Gastrocnemius medialis (tissue), 4 donors: ENCODE measurements around the gene BIRC2.
"Not testable (repeated sequence)": the region's sequence is repeated elsewhere in the genome, so short reads cannot be mapped to it uniquely, and the experiment has no call there.

Experiments used
- CTCF ChIP-seq, 5 experiments: fragments of 450-650 bp in 3 of 5; fragments of 200-600 bp in 2 of 5; sonication (generic) in 2 of 5; IDR thresholded peaks in 4 of 5; conservative IDR thresholded peaks in 1 of 5; 1 replicate in 4 of 5; 2 replicates in 1 of 5; pipeline ENCODE4 v1.5.1; 2016 to 2019; ENCODE audit warnings: antibody characterized with exemption in 5 of 5, mild to moderate bottlenecking in 3 of 5, moderate library complexity in 3 of 5
- POLR2A ChIP-seq, 2 donors: fragments of 450-650 bp; IDR thresholded peaks; one replicate each; pipeline ENCODE4 v1.6.1; 2017; ENCODE audit warnings: antibody characterized with exemption in 2 of 2, mild to moderate bottlenecking in 2 of 2, moderate library complexity in 2 of 2

DNA sequence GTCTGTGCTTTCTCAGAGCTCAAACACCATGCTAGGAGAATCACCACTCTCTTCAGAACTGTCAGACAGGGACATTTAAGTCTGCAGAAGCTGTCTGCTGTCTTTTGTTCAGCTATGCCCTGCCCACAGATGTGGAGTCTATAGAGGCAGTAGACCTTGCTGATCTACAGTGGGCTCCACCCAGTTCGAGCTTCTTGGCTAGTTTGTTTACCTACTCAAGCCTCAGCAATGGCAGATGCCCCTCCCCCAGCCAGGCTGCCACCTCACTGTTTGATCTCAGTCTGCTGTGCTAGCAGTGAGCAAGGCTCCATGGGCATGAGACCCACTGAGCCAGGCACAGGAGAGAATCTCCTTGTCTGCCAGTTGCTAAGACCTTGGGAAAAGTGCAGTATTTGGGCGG is 46.2 kb upstream of the BIRC2 start:
- not testable (repeated sequence) for TF ChIP-seq POLR2A (IDR thresholded peaks at IDR 0.05); CTCF (IDR thresholded peaks at IDR 0.05 in 4 of 5, conservative IDR thresholded peaks at IDR 0.05 in 1 of 5)
